B cell (primary cell): ENCODE results near the gene SSUH2.

Experiments
- EZH2 ChIP-seq: IDR thresholded peaks from 2 replicates; pipeline ENCODE4 v1.6.1; 2012; ENCODE audit warnings: borderline replicate concordance, low read depth, mild to moderate bottlenecking, moderate library complexity, low read length; ENCODE audit not compliant: insufficient read depth, poor library complexity, severe bottlenecking
- TF ChIP-seq, protein P1 (sequence below): fragments of 200-600 bp; IDR thresholded peaks from one replicate; pipeline ENCODE4 v1.8.0; 2022; ENCODE audit warnings: antibody characterized with exemption, mild to moderate bottlenecking

DNA sequence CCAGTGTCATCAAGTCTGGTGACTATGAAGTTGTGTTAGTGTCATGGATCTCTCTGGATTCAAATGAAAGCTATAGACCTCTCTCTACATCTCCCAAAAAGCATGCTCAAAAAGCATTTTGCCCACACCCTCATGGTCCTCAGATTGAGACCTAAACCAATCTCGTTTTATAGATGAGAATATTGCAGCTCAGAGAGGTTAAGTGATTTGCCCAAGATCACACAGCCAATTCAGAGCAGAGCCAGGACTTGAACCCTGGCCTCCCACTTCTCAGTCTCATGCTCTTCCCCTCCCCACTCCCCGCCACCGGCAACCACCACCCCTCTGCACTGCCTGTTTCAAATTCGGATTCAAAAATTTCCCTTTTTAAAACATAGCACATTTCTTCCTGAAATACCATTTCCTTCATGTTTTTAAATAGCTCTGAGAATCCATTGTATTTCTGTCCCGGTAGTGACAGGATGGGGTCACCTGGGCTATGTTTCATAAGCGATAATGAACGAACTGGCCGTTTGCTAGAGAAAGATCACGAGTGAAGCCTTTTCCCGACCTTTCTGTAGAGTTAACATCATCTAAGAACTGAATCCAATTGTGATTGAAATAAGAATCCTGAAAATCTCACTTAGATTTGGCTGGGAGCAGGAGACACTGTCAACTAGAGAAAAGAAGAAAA lies 769 bp downstream of the SSUH2 start:
- TF ChIP-seq, protein P1, sequence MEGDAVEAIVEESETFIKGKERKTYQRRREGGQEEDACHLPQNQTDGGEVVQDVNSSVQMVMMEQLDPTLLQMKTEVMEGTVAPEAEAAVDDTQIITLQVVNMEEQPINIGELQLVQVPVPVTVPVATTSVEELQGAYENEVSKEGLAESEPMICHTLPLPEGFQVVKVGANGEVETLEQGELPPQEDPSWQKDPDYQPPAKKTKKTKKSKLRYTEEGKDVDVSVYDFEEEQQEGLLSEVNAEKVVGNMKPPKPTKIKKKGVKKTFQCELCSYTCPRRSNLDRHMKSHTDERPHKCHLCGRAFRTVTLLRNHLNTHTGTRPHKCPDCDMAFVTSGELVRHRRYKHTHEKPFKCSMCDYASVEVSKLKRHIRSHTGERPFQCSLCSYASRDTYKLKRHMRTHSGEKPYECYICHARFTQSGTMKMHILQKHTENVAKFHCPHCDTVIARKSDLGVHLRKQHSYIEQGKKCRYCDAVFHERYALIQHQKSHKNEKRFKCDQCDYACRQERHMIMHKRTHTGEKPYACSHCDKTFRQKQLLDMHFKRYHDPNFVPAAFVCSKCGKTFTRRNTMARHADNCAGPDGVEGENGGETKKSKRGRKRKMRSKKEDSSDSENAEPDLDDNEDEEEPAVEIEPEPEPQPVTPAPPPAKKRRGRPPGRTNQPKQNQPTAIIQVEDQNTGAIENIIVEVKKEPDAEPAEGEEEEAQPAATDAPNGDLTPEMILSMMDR, result no peak
- TF ChIP-seq EZH2, result no peak
